Measurements from ENCODE around the gene ARHGAP21.

DNA sequence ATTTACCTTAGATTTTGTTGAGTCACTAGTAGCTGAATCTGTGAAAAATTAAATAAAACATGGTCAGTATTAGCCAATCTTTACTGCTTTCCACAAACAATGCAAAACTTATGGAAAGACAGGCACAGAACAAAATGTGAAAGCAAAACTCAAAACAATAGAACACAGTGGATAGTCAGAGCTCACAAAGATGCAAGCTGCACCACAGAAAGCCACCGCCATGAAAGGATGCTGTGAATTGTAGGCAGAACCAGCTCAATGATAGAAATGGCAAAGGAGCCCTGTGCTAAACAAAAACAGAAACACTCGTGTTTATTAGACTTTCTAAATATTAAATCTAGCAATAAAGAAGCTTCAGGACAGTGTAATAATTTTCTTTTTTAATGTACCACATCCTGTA lies 134.4 kb downstream of the ARHGAP21 start:
- no peak for TF ChIP-seq POLR2A (IDR thresholded peaks at IDR 0.05)
- TF ChIP-seq, protein P1, sequence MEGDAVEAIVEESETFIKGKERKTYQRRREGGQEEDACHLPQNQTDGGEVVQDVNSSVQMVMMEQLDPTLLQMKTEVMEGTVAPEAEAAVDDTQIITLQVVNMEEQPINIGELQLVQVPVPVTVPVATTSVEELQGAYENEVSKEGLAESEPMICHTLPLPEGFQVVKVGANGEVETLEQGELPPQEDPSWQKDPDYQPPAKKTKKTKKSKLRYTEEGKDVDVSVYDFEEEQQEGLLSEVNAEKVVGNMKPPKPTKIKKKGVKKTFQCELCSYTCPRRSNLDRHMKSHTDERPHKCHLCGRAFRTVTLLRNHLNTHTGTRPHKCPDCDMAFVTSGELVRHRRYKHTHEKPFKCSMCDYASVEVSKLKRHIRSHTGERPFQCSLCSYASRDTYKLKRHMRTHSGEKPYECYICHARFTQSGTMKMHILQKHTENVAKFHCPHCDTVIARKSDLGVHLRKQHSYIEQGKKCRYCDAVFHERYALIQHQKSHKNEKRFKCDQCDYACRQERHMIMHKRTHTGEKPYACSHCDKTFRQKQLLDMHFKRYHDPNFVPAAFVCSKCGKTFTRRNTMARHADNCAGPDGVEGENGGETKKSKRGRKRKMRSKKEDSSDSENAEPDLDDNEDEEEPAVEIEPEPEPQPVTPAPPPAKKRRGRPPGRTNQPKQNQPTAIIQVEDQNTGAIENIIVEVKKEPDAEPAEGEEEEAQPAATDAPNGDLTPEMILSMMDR (IDR thresholded peaks at IDR 0.05): no peak

Measured in sigmoid colon (tissue), 3 donors.